Measurements from ENCODE around the gene ANXA4.

- TF ChIP-seq SIN3A (IDR thresholded peaks at IDR 0.05; ENCODE audit: borderline replicate concordance, insufficient read depth, low read depth, low read length) (no peak), POLR2AphosphoS5 (IDR thresholded peaks at IDR 0.05; ENCODE audit: low read depth, low read length) (no peak), CTCF (IDR thresholded peaks at IDR 0.05) (no peak), REST (IDR thresholded peaks at IDR 0.05; ENCODE audit: insufficient read depth in 1 of 2, low read depth in 2 of 2, low read length in 1 of 2) (no peak)
Measured at GRCh38 chr2:69703189-69703588, 38.7 kb upstream of the ANXA4 start.

Data from Panc1 (cell line).